ENCODE results near the gene SLC22A16.

GRCh38 chr6:110408901-110409300, 67.5 kb downstream of the SLC22A16 start:
- TF ChIP-seq EZH2phosphoT487 (IDR thresholded peaks at IDR 0.05; ENCODE audit: low read depth, severe bottlenecking, unreplicated experiment) (no peak), CTCF (IDR thresholded peaks at IDR 0.05; ENCODE audit: poor library complexity) (no peak)
